Kidney tubule cell (primary cell): ENCODE data around the gene PRR20C.
"Not testable (repeated sequence)": the region's sequence is repeated elsewhere in the genome, so short reads cannot be mapped to it uniquely, and the experiment has no call there.

Source experiments
- DNase-seq: peaks from one replicate; pipeline ENCODE4 v3.0.0-alpha.2; 2018; ENCODE audit warnings: low spot score

The PRR20C gene

DNA sequence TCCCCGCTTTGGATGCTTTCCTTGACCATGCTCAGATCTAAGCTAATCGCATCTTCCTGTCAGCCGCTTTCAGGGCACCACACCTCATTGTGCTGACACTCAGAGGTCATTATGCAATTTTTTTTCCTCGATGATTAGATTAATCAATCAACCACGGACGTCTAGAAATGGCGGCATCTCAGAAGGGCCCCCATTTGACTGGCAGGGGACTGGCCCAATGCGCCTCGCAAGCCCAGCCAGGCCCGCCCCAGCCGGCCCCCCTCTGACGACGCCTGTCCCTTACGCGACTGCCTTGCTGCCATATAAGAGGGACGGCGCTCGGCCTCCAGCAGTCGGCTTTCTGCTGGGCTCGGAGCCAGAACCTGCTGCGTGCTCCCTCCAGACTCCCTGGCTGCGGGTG, at the start of gene PRR20C:
PRR20C (plus strand) TSS at position 301 of the 400 bp plus-strand sequence. CDS start 387 bp downstream, outside the sequence.
- not testable (repeated sequence) for DNase-seq

DNA sequence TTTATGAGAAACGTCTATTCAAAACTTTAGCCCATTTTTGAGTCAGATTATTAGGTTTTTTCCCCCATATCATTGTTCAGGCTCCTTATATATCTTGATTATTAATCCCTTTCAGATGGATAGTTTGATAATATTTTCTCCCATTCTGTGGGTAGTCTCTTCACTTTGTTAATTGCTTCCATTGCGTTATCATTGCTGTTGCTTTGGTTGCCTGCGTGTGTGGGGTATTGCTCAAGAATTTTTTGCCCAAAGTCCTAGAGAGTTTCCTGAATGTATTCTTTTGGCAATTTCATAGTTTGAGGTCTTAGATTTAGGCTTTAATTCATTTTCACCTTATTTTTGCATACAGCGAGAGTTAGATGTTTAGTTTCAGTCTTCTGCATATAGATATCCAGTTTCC, 38.9 kb upstream of the PRR20C start:
- no peak for DNase-seq

DNA sequence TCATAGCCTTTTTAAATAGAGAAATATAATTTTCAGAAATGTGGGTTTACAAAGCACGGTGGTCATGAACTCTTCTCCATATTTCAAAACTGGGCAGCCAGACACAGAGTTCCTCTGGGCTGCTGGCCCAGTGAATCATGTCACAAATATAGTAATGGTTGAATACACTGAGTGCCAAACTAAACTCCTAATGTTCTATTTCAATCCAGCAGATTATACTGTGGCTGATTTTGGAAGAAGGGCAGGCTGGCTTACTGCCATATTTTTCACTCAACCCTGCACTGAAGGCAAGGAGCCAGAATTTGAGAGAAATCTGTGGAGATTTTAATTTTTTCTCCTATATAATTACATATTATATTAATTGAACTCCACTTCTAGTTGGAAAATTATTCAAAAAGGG, 30.2 kb upstream of the PRR20C start:
- no peak for DNase-seq

DNA sequence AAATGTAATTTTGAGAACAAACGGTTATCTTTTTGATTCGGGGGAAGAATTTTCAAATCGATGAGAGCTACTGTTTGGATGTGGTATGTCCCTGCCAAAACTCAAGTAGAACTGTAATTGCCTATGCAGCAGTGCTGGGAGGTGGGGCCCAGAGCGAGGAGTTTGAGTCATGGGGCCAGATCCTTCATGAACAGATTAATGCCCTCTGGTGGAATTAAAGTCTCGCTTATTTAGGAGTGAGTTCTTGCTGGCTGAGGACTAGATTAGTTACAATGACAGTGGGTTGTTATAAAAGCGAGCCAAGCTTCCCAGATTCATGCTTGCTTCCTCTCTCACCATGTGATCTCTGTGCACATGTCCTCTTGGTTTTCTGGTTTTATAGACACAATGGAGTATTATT, 25.0 kb upstream of the PRR20C start:
- DNase-seq: no peak

DNA sequence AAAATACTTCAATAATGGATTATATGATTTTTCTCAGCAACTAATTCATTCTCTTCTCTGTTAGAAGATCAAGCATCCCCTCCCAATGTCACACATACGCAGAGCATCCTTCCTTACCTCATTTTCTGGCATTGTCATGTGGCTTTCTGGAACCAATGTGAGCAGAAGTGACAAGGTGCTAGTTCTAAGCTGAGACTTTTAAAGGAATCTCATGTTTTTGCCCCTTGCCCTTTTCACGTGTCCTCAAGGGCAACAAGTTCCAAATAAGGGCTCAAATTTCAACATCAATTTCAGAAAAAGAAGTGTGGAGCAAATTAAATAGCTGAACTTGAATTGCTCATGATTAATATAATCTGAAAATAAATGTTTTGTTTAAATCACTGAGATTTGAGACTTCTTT, 17.8 kb upstream of the PRR20C start:
- no peak for DNase-seq

DNA sequence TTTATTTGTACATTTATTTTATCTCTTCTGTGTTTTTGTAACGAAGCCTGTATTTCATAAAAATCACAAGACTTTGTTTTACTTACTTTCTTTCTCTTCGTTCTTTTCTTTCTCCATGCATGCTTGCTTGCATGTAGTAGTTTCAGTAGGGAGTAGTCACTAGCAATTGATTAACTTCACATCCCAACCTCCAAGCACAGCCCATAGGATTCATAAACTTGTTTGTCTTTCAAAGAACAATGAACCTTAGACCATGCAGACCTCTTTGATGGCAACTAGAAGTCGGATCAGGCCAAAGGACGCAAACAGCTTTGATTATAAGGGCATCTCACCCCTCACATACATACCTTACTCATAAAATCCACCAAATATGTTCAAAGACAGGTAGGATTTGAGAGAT, 16.3 kb upstream of the PRR20C start:
- no peak for DNase-seq

DNA sequence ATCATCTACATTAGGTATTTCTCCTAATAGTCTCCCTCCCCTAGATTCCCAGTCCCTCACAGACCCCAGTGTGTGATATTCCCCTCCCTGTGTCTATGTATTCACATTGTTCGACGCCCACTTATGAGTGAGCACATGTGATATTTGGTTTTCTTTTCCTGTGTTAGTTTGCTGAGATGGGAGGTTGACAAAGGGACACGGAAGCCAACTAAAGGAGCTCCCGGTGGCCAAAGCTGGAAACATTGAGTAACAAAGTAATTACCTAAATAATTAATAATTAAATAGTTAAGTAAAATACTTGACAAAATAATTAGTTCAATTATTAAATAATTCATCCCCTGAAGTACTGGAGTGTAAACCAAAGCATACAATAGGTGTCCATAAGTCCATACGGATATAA, 14.9 kb upstream of the PRR20C start:
- no peak for DNase-seq

DNA sequence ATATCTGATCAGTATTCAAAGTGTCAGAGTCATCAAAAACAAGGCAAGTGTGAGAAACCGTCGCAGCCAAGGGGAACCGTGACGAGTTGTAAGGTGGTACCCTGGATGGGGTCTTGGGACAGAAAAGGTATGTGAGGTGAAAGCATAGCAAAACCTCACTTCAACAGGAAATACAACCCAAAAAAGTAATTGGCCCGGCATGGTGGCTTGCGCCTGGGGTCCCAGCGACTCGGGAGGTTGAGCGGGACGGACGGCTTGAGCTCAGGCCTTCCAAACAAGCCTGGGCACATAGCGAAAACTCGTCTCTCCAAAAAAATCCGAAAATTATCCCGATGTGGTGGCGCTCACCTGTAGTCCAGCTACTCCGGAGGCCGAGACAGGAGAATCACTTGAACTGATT, 14.1 kb upstream of the PRR20C start:
- DNase-seq: not testable (repeated sequence)

DNA sequence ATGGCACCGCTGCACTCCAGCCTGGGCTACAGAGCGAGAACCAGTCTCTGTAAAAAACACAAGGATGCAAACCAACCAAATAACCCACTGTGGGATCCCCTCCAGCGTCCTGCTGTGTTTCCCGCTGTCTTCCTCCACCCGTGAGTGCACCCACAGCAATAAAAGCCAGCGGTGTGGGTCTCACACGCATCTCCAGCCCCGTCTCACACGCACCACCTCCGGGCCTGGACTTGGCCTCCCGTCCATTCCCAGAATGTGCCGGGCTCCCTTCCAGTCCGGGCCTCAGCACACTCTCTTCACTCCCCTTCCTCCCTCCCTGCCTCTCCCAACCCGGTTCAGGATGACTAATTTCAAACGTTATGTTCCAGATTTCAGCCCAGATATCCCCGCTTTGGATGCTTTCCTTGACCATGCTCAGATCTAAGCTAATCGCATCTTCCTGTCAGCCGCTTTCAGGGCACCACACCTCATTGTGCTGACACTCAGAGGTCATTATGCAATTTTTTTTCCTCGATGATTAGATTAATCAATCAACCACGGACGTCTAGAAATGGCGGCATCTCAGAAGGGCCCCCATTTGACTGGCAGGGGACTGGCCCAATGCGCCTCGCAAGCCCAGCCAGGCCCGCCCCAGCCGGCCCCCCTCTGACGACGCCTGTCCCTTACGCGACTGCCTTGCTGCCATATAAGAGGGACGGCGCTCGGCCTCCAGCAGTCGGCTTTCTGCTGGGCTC, 13.5 kb upstream of the PRR20C start, which contains the start of gene PRR20A:
PRR20A (plus strand) TSS at position 684 of the 734 bp plus-strand sequence. CDS start 387 bp downstream, outside the sequence.
- DNase-seq: not testable (repeated sequence)

DNA sequence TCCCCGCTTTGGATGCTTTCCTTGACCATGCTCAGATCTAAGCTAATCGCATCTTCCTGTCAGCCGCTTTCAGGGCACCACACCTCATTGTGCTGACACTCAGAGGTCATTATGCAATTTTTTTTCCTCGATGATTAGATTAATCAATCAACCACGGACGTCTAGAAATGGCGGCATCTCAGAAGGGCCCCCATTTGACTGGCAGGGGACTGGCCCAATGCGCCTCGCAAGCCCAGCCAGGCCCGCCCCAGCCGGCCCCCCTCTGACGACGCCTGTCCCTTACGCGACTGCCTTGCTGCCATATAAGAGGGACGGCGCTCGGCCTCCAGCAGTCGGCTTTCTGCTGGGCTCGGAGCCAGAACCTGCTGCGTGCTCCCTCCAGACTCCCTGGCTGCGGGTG, 6.7 kb upstream of the PRR20C start, which contains the start of gene PRR20B:
PRR20B (plus strand) TSS at position 301 of the 400 bp plus-strand sequence. CDS start 387 bp downstream, outside the sequence.
- not testable (repeated sequence) for DNase-seq

DNA sequence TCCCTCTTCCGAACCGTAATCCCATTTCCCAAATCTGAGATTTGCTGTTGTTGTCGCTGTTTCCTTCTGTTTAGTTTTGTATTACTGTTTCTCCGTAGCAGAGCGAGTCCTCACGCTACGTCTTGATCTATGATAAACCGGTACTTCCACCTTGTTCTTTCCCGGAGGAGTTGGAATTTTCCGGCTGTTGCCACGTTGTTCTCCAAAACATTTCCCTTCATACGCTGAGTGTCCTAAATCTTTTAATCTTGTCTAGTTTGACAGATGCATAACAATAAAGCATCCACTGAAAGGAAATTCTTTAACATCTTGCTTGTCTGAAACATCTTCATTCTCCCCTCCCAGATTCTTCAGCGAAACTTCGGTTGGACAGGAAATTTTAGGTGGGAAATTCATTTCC, 5.8 kb upstream of the PRR20C start:
- not testable (repeated sequence) for DNase-seq

DNA sequence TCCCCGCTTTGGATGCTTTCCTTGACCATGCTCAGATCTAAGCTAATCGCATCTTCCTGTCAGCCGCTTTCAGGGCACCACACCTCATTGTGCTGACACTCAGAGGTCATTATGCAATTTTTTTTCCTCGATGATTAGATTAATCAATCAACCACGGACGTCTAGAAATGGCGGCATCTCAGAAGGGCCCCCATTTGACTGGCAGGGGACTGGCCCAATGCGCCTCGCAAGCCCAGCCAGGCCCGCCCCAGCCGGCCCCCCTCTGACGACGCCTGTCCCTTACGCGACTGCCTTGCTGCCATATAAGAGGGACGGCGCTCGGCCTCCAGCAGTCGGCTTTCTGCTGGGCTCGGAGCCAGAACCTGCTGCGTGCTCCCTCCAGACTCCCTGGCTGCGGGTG, 6.5 kb downstream of the PRR20C start, which contains the start of gene PRR20D:
PRR20D (plus strand) TSS at position 301 of the 400 bp plus-strand sequence. CDS start 387 bp downstream, outside the sequence.
- not testable (repeated sequence) for DNase-seq

DNA sequence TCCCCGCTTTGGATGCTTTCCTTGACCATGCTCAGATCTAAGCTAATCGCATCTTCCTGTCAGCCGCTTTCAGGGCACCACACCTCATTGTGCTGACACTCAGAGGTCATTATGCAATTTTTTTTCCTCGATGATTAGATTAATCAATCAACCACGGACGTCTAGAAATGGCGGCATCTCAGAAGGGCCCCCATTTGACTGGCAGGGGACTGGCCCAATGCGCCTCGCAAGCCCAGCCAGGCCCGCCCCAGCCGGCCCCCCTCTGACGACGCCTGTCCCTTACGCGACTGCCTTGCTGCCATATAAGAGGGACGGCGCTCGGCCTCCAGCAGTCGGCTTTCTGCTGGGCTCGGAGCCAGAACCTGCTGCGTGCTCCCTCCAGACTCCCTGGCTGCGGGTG, 13.0 kb downstream of the PRR20C start, which contains the start of gene PRR20E:
PRR20E (plus strand) TSS at position 301 of the 400 bp plus-strand sequence. CDS start 387 bp downstream, outside the sequence.
- not testable (repeated sequence) for DNase-seq

DNA sequence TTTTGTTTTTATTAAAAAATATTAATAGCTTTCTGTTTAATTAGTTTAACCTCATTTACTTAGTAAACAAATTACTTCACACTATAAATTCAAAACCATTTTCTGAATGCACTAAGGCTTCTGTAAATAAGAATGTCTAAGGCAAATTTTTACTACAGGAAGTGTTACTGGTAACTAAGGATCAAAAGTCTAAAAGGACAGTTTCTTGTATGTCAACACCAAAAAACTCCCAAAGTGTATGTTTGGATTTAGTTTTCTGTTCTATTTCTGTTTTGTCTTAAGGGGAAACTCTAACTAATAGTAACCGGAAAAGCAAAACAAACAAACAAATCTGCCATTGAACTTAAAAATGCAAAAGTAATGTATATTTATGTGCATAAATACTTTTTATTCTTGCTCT, 37.8 kb downstream of the PRR20C start:
- DNase-seq: no peak
